Activated naive CD8-positive, alpha-beta T cell treated with anti-CD3 and anti-CD28 coated beads, Interleukin-2, amount 50 U/mL, for 16 hours (primary cell): Measurements from ENCODE around the gene SFPQ.
"Not testable (repeated sequence)": the region's sequence is repeated elsewhere in the genome, so short reads cannot be mapped to it uniquely, and the experiment has no call there.

Source experiments
- DNase-seq: peaks from one replicate; pipeline ENCODE4 v3.0.0-alpha.2; 2020; ENCODE audit warnings: low read depth, low spot score

The SFPQ gene

DNA sequence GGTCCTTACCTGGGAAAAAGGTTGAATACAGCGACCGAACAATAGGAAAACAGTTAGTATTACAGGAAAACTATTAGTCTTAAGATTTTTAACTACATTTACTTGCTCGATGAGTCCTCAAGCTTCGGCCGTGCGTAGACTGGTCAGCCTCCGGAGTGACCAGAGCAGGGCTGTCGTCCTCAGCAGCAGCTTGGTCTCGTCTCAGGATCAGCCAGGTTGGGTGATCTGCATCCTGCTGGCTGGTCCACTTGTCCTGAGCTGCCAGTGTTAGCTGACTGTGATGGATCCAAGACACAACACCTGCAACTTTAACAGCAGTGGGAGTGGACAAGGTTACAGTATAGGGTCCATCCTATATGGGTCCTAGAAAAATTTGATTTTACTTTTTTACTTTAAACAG lies 50.2 kb downstream of the SFPQ start:
- not testable (repeated sequence) for DNase-seq

DNA sequence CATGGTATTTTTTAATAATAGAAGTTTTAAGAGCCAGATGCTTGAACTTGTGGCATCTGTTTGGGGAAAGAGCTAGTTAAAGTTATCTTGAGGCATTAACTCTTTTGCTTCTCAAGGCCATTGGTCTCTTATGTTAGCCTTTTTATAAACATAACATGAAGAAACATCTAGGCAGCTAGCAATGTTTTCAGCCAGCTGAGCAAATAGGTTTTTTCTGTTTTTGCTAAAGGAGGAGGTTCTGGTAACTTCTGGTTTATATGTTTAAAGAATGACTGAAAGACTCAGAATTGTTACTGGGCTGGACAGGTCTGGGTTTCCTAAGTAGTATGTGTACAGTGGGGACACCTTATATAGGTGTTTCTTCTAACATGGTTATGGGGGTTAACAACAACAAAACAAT lies 50.7 kb downstream of the SFPQ start:
- DNase-seq, result not testable (repeated sequence)

DNA sequence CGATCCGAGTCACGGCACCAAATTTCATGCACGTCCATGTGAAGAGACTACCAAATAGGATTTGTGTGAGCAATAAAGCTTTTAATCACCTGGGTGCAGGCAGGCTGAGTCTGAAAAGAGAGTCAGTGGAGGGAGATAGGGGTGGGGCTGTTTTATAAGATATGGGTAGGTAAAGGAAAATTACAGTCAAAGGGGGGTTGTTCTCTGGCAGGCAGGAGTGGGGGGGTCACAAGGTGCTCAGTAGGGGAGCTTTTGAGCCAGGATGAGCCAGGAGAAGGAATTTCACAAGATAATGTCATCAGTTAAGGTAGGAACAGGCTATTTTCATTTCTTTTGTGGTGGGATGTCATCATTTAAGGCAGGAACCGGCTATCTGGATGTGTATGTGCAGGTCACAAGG lies 55.4 kb downstream of the SFPQ start:
- DNase-seq, result not testable (repeated sequence)

- DNase-seq, result no peak
These were observed 56.2 kb downstream of the SFPQ start for GRCh38 chr1:35136780-35137179.
